OCI-LY3 (cell line): ENCODE measurements around the gene PHYKPL.

Source experiments
- CTCF ChIP-seq: fragments of 200-600, 300-600 bp; sonication (generic); IDR thresholded peaks from 2 replicates; pipeline ENCODE4 v1.5.1; 2014; ENCODE audit warnings: antibody characterized with exemption, low read length, low read depth
- EZH2phosphoT487 ChIP-seq: fragments of 200-600 bp; shearing (Covaris generic); IDR thresholded peaks from 2 replicates; pipeline ENCODE4 v1.6.1; 2018; ENCODE audit warnings: antibody characterized with exemption, mixed run types, low read depth

DNA sequence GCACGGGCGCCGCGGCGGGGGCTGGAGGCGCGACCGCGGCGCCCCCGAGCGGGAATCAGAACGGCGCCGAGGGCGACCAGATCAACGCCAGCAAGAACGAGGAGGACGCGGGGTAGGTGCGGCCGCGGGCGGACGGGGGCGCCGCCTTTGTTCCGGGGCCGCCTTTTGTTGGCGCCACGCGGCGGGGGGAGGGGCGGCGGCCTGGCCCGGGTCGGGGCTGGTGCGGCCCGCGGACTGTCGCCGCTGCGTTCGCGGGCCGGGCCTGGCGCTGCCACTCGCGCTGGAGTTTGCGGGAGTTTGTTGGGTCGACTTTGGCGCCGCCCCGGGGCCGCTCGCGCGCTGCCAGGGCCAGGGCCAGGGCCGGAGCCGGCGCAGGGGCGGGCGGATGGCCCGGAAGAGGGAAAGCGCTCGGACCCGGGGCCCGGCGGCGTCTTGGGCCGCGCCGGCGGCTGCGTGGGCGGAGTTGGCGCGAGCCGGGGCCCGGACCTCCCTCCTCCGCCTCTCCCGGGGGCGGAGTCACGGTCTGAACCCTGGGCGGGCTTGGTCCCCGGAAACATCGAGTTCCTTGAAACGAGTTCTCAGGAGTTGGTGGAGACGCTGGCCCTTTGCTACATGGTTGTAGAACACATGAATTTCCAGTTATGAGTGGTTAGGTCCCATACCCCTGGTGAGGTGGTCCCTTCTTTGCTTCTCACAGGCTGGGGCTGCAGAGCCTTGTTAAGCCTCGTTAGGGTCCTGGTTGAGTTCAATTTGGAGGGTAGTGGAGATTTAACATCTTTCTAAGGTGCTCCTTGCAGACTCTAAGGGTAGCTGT is 27.5 kb downstream of the PHYKPL start:
- no peak for TF ChIP-seq CTCF
- TF ChIP-seq EZH2phosphoT487 = no peak
